ENCODE measurements around the gene ITGA1.
"Not testable (repeated sequence)": the region's sequence is repeated elsewhere in the genome, so short reads cannot be mapped to it uniquely, and the experiment has no call there.

Gene ITGA1

GRCh38 chr5:52831786-52832511 is 44.2 kb downstream of the ITGA1 start:
- DNase-seq (ENCODE audit: low spot score), result no peak

GRCh38 chr5:52834320-52834719 is 46.6 kb downstream of the ITGA1 start:
- no peak for DNase-seq (ENCODE audit: low spot score)

DNA sequence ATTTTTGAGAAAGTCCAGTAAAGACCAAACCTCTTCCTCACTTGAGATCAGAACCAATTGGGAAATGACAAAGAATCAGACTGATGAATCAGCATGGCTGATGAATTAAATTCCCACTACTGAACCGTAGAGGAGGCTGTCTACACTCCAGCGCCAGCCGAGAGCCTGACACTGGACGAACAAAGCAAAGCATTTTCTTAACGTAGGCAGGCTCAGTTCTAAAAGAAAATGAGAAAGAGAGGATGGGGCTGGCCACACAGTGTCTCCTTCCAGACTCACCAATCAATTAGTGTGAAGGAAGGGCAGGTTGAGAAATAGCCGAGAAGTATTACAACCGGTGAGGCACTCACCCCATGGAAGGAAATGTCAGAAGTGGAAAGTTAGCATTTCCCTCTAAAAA is 49.4 kb downstream of the ITGA1 start:
- DNase-seq (ENCODE audit: low spot score), result peak; percentile 46

- no peak for DNase-seq (ENCODE audit: low spot score)
Observed at GRCh38 chr5:52837591-52838001, 49.9 kb downstream of the ITGA1 start.

GRCh38 chr5:52838326-52839015 is 50.8 kb downstream of the ITGA1 start:
- no peak for DNase-seq (ENCODE audit: low spot score)

DNA sequence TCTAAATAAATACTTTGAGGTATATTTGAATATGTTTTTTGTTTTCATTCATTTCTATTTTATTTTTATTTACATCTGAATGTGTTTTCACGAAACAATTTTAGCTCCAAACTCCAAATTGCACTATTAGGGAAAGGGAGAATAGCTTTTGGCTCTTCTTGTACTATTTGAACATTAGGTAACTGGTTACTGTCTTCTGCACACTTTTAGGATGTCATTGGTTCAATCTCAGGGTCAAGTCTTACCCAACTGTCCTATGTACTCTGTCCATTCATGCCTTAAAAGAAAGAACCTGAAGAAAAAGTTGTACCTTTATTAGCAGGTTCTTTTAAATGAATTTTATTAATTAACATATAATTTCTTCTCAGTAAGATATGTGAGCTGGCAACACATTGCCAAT is 51.6 kb downstream of the ITGA1 start:
- no peak for DNase-seq (ENCODE audit: low spot score)

DNA sequence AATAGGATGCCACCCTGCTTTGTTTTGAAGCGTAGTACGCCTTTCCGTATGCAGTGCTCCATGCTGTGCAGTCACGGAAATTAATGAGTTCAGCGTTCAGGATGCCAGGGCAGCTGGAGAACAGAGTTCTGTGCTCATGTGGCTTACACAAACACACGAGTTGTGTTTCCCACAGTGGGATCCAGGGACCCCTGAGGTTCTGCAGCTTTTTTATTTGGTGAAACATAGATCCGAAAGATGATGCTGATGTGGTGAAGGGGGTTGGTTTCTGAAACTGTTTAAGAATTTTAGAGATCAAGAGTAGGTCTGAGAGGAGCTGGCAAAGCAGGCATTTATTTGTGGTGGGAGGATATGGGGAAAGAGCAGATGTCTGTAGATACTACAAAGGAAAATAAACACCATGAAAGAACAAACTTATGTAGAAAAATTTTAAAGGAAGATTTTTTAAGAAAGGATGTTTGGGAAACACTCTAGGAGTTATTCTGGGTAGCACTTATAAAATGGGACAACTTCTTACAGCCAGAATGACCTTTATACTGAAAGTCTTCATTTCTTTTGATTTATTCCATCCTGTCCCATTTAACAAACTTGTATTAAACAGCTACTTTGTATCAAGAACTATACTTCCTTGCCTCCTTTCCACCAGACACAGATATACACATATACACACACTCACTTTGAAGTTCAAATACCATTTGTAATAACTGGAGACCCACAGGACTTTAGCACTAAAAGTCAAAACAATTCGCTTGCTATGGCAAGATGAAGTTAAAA is 52.7 kb downstream of the ITGA1 start:
- DNase-seq (ENCODE audit: low spot score), result no peak

- DNase-seq (ENCODE audit: low spot score), result no peak
Observed at GRCh38 chr5:52841114-52841513, 53.4 kb downstream of the ITGA1 start.

GRCh38 chr5:52842111-52842510 is 54.4 kb downstream of the ITGA1 start:
- no peak for DNase-seq (ENCODE audit: low spot score)

- no peak for DNase-seq (ENCODE audit: low spot score)
Observed at GRCh38 chr5:52844885-52845284, 57.2 kb downstream of the ITGA1 start.

DNA sequence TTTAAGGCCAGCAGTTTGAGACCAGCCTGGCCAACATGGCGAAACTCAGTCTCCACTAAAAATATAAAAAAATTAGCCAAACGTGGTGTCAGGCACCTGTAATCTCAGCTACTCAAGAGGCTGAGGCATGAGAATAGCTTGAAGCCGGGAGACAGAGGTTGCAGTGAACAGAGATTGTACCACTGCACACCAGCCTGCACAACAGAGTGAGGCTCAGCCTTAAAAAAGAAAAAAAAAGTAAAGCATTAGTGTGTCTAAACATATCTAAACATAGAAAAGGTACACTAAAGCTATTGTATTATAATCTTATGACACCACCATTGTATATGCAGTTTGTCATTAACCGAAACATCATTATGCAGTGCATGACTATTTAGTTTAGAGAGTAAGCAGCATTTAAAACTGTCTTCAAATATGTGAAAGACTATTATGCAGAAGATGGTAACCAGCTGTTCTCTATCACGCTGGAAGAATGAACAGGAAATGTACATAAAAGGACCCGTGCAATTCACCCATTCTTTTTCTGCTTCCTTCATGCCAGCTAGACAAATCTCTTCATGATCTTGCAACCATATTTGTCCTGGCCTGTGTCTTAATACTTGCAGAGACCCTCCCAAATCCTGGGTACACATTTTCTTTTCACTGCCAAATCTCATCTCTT is 58.6 kb downstream of the ITGA1 start:
- DNase-seq (ENCODE audit: low spot score), result no peak

GRCh38 chr5:52848688-52849087 is 61.0 kb downstream of the ITGA1 start:
- not testable (repeated sequence) for DNase-seq (ENCODE audit: low spot score)

- no peak for DNase-seq (ENCODE audit: low spot score)
Observed at GRCh38 chr5:52849544-52849943, 61.8 kb downstream of the ITGA1 start.

DNA sequence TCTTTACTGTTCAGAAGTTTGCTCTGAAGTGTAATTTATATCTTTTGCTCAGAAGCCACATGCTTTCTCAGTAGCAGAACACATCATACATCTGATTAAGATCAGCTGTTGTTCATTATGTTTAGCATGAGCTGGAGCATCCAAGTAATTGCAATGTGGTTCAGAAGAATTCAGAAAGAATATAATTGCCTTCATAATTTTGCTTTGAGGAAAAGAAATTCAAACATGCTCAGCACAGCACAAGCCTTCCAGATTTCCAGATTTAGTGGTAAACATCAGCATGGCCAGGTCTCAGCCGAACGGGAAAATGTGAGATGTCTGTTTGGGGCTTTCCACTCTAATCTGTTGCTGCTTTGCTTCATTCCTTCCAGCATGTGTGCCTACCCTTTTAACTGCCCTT is 65.9 kb downstream of the ITGA1 start:
- DNase-seq (ENCODE audit: low spot score), result no peak

DNA sequence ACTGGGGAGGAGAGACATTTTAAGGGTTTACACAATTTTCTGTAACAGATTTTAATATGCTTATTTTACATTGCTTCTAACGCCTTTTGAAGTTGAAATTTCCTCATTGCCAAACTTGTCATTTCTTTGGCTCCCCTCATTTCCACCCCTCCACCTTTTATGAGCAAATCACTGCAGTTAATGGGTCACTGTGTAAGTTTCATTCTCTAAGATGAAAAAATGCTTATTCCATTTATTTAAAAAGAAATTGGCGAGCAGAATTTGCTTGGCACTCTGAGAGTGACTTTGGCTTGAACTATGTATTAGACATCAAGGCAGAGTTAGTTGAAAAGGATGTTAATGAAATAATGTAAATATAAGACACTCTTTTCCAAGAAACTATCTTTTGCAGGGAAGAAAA is 66.6 kb downstream of the ITGA1 start:
- DNase-seq (ENCODE audit: low spot score), result no peak

GRCh38 chr5:52854949-52855348 is 67.2 kb downstream of the ITGA1 start:
- DNase-seq (ENCODE audit: low spot score), result no peak

GRCh38 chr5:52856564-52856963 is 68.8 kb downstream of the ITGA1 start:
- no peak for DNase-seq (ENCODE audit: low spot score)

- no peak for DNase-seq (ENCODE audit: low spot score)
Observed at GRCh38 chr5:52859628-52860027, 71.9 kb downstream of the ITGA1 start.

DNA sequence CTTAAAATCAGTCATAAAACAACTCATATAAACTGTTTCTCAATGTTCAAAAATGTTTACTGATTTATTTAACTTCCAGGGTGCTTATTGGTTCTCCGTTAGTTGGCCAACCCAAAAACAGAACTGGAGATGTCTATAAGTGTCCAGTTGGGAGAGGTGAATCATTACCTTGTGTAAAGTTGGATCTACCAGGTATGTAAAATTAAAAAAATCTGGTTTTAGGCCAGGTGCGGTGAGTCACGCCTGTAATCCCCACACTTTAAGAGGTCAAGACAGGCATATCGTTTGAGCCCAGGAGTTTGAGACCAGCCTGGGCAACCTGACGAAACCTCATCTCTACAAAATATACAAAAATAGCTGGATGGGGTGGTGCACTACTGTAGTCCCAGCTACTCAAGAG is 73.7 kb downstream of the ITGA1 start:
- no peak for DNase-seq (ENCODE audit: low spot score)

GRCh38 chr5:52863715-52864290 is 76.1 kb downstream of the ITGA1 start:
- no peak for DNase-seq (ENCODE audit: low spot score)

DNA sequence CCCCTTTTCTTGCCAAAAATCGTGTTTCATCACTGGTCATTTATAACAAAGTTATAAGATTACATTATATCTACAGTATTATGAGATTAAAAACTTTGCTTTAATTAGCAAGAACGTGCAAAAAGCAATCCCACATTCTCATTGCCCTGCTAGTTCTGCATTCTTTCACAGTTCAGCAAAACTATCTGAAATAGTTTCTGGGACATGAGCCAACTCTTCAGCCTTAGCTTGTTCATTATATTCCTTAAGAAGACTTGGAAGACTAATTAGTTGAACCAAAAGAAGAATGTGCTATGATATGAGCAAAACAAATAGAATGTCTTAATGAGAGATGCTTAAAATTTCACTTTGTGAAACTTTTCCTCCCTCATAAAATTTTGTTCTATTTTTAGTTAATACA is 76.7 kb downstream of the ITGA1 start:
- no peak for DNase-seq (ENCODE audit: low spot score)

DNA sequence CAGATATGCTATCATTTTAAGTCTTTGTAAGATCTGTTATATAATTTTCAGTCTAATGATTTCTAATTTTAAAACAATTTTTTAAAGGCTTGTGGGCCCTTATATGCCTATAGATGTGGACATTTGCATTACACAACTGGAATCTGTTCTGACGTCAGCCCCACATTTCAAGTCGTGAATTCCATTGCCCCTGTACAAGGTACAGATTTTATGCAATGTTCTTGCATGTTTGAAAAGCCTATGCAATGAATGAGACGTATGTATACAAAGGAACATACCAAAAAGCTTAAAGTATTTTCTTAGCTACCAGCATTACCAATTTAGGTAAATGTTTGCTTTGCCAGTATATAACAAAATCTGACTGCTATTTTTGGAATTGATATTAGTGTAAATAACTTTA is 77.2 kb downstream of the ITGA1 start:
- DNase-seq (ENCODE audit: low spot score), result no peak

Data from globus pallidus (tissue), 1 donor.